H7 (cell line): ENCODE measurements around the gene ASMTL. TPM values are rescaled to one million over a fixed set of nuclear protein-coding genes. Genes with fewer than 3 reads are reported as not detected.
A peak's percentile ranks its signal among the peaks of the same experiment; 100 is the strongest.
"Not testable (repeated sequence)": the region's sequence is repeated elsewhere in the genome, so short reads cannot be mapped to it uniquely, and the experiment has no call there.

ENCODE experiments used
- DNase-seq: peaks from one replicate; pipeline ENCODE4 v3.0.0; 2012
- H3K27me3 ChIP-seq: 2 replicates; pipeline ENCODE4 v1.6.0; 2011; ENCODE audit warnings: mild to moderate bottlenecking, low read length; ENCODE audit not compliant: control insufficient read depth, insufficient read depth
- H3K36me3 ChIP-seq: replicated peaks from 2 replicates; pipeline ENCODE4 v1.5.1; 2011; ENCODE audit warnings: low read length; ENCODE audit not compliant: control insufficient read depth, insufficient read depth
- H3K4me3 ChIP-seq: 2 replicates; pipeline ENCODE4 v1.5.1; 2011; ENCODE audit warnings: low read depth, mild to moderate bottlenecking, control low read depth, low read length, moderate library complexity; ENCODE audit not compliant: insufficient read depth
- total RNA-seq: library from RNA; depleted of rRNA; stranded (reverse); fragments of >200 nt; shearing (Covaris generic); gene quantifications from 2 replicates; pipeline ENCODE4 v1.2.3, GENCODE V29; 2014

The ASMTL gene
- total RNA-seq, 1 experiment from 2014 or later = 36.5 TPM

- Histone ChIP-seq H3K4me3 (peak overlapping the region; percentile 85), H3K36me3 (peaks cover 6% of the 10 kb centered on the region), H3K27me3 (no peaks in the 10 kb centered on the region)
- DNase-seq = no peak
Observed at GRCh38 chrX:1451661-1452515, 821 bp downstream of the ASMTL start.

GRCh38 chrX:1451251-1451660, 1.5 kb downstream of the ASMTL start:
- H3K27me3 ChIP-seq = no peaks in the 10 kb centered on the region
- peaks cover 6% of the 10 kb centered on the region for H3K36me3 ChIP-seq
- no peak overlapping the region; the same call in 1 of the 2 replicates for H3K4me3 ChIP-seq
- DNase-seq = no peak

GRCh38 chrX:1450361-1451161, 2.1 kb downstream of the ASMTL start:
- H3K4me3 ChIP-seq = no peak overlapping the region
- DNase-seq = no peak
- peaks cover 6% of the 10 kb centered on the region for H3K36me3 ChIP-seq
- H3K27me3 ChIP-seq = no peaks in the 10 kb centered on the region

GRCh38 chrX:1449823-1450149, 2.9 kb downstream of the ASMTL start:
- Histone ChIP-seq H3K27me3 (no peaks in the 10 kb centered on the region), H3K36me3 (peaks cover 6% of the 10 kb centered on the region), H3K4me3 (no peak overlapping the region)
- no peak for DNase-seq

- Histone ChIP-seq H3K27me3 (no peaks in the 10 kb centered on the region), H3K36me3 (peaks cover 7% of the 10 kb centered on the region), H3K4me3 (no peak overlapping the region)
- DNase-seq = no peak
Observed at GRCh38 chrX:1449036-1449822, 3.5 kb downstream of the ASMTL start.

GRCh38 chrX:1448573-1449001, 4.1 kb downstream of the ASMTL start:
- H3K27me3 ChIP-seq, H3K4me3 ChIP-seq, H3K36me3 ChIP-seq, DNase-seq: not testable (repeated sequence)

GRCh38 chrX:1447969-1448572, 4.6 kb downstream of the ASMTL start:
- H3K4me3 ChIP-seq, DNase-seq, H3K36me3 ChIP-seq, H3K27me3 ChIP-seq: not testable (repeated sequence)

- DNase-seq, H3K4me3 ChIP-seq, H3K36me3 ChIP-seq, H3K27me3 ChIP-seq: not testable (repeated sequence)
Observed at GRCh38 chrX:1446984-1447968, 5.4 kb downstream of the ASMTL start.

- no peak for DNase-seq
- Histone ChIP-seq H3K27me3 (no peaks in the 10 kb centered on the region), H3K36me3 (peaks cover 9% of the 10 kb centered on the region), H3K4me3 (no peak overlapping the region)
Observed at GRCh38 chrX:1444561-1445500, 7.9 kb downstream of the ASMTL start.

GRCh38 chrX:1443496-1444075, 9.1 kb downstream of the ASMTL start:
- no peak for DNase-seq
- no peak overlapping the region for H3K4me3 ChIP-seq
- peaks cover 9% of the 10 kb centered on the region for H3K36me3 ChIP-seq
- H3K27me3 ChIP-seq = no peaks in the 10 kb centered on the region

GRCh38 chrX:1442724-1443367, 9.9 kb downstream of the ASMTL start:
- Histone ChIP-seq H3K4me3 (no peak overlapping the region), H3K36me3 (peaks cover 7% of the 10 kb centered on the region), H3K27me3 (no peaks in the 10 kb centered on the region)
- no peak for DNase-seq
